Hepatocyte (in vitro differentiated cells): Measurements from ENCODE around the gene GNAS. TPM values are rescaled to one million over a fixed set of nuclear protein-coding genes. Genes with fewer than 3 reads are reported as not detected.
A peak's percentile ranks its signal among the peaks of the same experiment; 100 is the strongest.

Experiments
- DNase-seq: peaks from one replicate; pipeline ENCODE4 v3.0.0-alpha.2; 2016; ENCODE audit warnings: low spot score
- H2AFZ ChIP-seq: fragments of 200-600 bp; sonication (generic); 2 replicates; pipeline ENCODE4 v1.6.0; 2016; ENCODE audit warnings: antibody characterized with exemption, mild to moderate bottlenecking
- H3K27ac ChIP-seq: fragments of 200-600 bp; sonication (generic); 2 replicates; pipeline ENCODE4 v1.5.1; 2016; ENCODE audit warnings: mild to moderate bottlenecking
- H3K27me3 ChIP-seq: fragments of 200-600 bp; sonication (generic); 2 replicates; pipeline ENCODE4 v1.6.1; 2016
- H3K36me3 ChIP-seq: fragments of 200-600 bp; sonication (generic); replicated peaks from 2 replicates; pipeline ENCODE4 v1.5.1; 2016; ENCODE audit warnings: low read depth; ENCODE audit not compliant: insufficient read depth
- H3K4me1 ChIP-seq: fragments of 200-600 bp; sonication (generic); 2 replicates; pipeline ENCODE4 v1.5.1; 2016; ENCODE audit warnings: mild to moderate bottlenecking, moderate library complexity; ENCODE audit not compliant: insufficient read depth
- H3K4me2 ChIP-seq: fragments of 200-600 bp; sonication (generic); 2 replicates; pipeline ENCODE4 v1.6.0; 2016
- H3K4me3 ChIP-seq: fragments of 200-600 bp; sonication (generic); 2 replicates; pipeline ENCODE4 v1.5.1; 2016; ENCODE audit warnings: mild to moderate bottlenecking
- H3K79me2 ChIP-seq: fragments of 200-600 bp; sonication (generic); 2 replicates; pipeline ENCODE4 v1.6.0; 2017; ENCODE audit warnings: mild to moderate bottlenecking
- H3K9me2 ChIP-seq: fragments of 200-600 bp; sonication (generic); replicated peaks from 2 replicates; pipeline ENCODE4 v1.6.0; 2017; ENCODE audit warnings: mild to moderate bottlenecking; ENCODE audit not compliant: insufficient read depth
- H3K9me3 ChIP-seq: fragments of 200-600 bp; sonication (generic); 2 replicates; pipeline ENCODE4 v1.5.1; 2016; ENCODE audit warnings: low read depth, mild to moderate bottlenecking
- H4K20me1 ChIP-seq: fragments of 200-600 bp; sonication (generic); 2 replicates; pipeline ENCODE4 v1.6.0; 2016; ENCODE audit warnings: mild to moderate bottlenecking; ENCODE audit not compliant: insufficient read depth, poor library complexity, severe bottlenecking
- CTCF ChIP-seq: fragments of 200-600 bp; sonication (generic); IDR thresholded peaks from 2 replicates; pipeline ENCODE4 v1.5.1; 2016; ENCODE audit warnings: antibody characterized with exemption, mild to moderate bottlenecking; ENCODE audit not compliant: poor library complexity
- EZH2 ChIP-seq: fragments of 200-600 bp; sonication (generic); IDR thresholded peaks from 2 replicates; pipeline ENCODE4 v1.6.1; 2016; ENCODE audit warnings: antibody characterized with exemption, mild to moderate bottlenecking, borderline replicate concordance
- EZH2phosphoT487 ChIP-seq: fragments of 200-600 bp; sonication (generic); IDR thresholded peaks from one replicate; pipeline ENCODE4 v1.6.1; 2018; ENCODE audit warnings: antibody characterized with exemption, mild to moderate bottlenecking, low read depth, moderate library complexity; ENCODE audit not compliant: unreplicated experiment, severe bottlenecking
- WGBS: methylation state at CpG from one replicate; pipeline ENCODE4 v1.1.6; 2016; ENCODE audit warnings: low lambda C conversion rate; ENCODE audit errors: missing lambda C conversion rate; 5-methylcytosine and 5-hydroxymethylcytosine counted together
- polyA plus RNA-seq: library from polyadenylated mRNA; unstranded; fragments of >200 nt; fragmentation: Nextera tagmentation; extraction: Ambion mirVana; gene quantifications from 2 replicates; pipeline ENCODE4 v1.2.1, GENCODE V29; 2016
- total RNA-seq: library from RNA; depleted of rRNA; stranded (reverse); fragments of >200 nt; gene quantifications from 2 replicates; pipeline ENCODE4 v1.2.3, GENCODE V29; 2014

GNAS gene
- total and polyA plus RNA-seq, 2 experiments from 2014 or later: 897 to 1,649 TPM

GRCh38 chr20:58867211-58867610, 14.7 kb downstream of the GNAS start:
- Histone ChIP-seq H3K27ac (no peak overlapping the region), H3K4me2 (no peak overlapping the region), H4K20me1 (no peaks in the 10 kb centered on the region), H3K4me3 (no peak overlapping the region), H3K36me3 (no peaks in the 10 kb centered on the region), H3K4me1 (peaks cover 2% of the 10 kb centered on the region), H3K9me2 (no peaks in the 10 kb centered on the region), H3K9me3 (no peaks in the 10 kb centered on the region), H3K79me2 (no peaks in the 10 kb centered on the region), H2AFZ (no peak overlapping the region), H3K27me3 (peaks cover 5% of the 10 kb centered on the region)
- no peak for DNase-seq
- WGBS: 72% methylated on average over 5 of the region's 5 CpGs
- TF ChIP-seq EZH2 (no peak), CTCF (no peak), EZH2phosphoT487 (no peak)

- TF ChIP-seq EZH2: no peak
- TF ChIP-seq CTCF: peak; percentile 69
- no peak for TF ChIP-seq EZH2phosphoT487
- Histone ChIP-seq H4K20me1 (no peaks in the 10 kb centered on the region), H3K4me1 (peaks cover 2% of the 10 kb centered on the region), H3K27ac (no peak overlapping the region), H3K9me3 (no peaks in the 10 kb centered on the region), H3K36me3 (no peaks in the 10 kb centered on the region), H3K79me2 (no peaks in the 10 kb centered on the region), H2AFZ (peak overlapping the region; percentile 60), H3K27me3 (no peaks in the 10 kb centered on the region), H3K4me3 (no peak overlapping the region), H3K4me2 (peak overlapping the region; percentile 67), H3K9me2 (no peaks in the 10 kb centered on the region)
- DNase-seq: peak; percentile 50
- WGBS: 25% methylated on average over 14 of the region's 14 CpGs
Observed at GRCh38 chr20:58868795-58869194, 16.3 kb downstream of the GNAS start.

- TF ChIP-seq CTCF (no peak), EZH2phosphoT487 (no peak), EZH2 (no peak)
- H3K79me2 ChIP-seq: no peaks in the 10 kb centered on the region
- H3K9me3 ChIP-seq: no peaks in the 10 kb centered on the region
- H3K9me2 ChIP-seq: no peaks in the 10 kb centered on the region
- H2AFZ ChIP-seq: no peak overlapping the region
- H3K4me2 ChIP-seq: no peak overlapping the region
- no peaks in the 10 kb centered on the region for H3K27me3 ChIP-seq
- no peaks in the 10 kb centered on the region for H3K36me3 ChIP-seq
- no peak overlapping the region for H3K4me3 ChIP-seq
- H4K20me1 ChIP-seq: no peaks in the 10 kb centered on the region
- H3K27ac ChIP-seq: no peak overlapping the region
- no peak for DNase-seq
- 76% methylated on average over 7 of the region's 7 CpGs for WGBS
- H3K4me1 ChIP-seq: peaks cover 2% of the 10 kb centered on the region
Observed at GRCh38 chr20:58869662-58870227, 17.2 kb downstream of the GNAS start.
